OCI-LY1 (cell line): Measurements from ENCODE around the gene CENPE.

ENCODE experiments used
- CTCF ChIP-seq: fragments of 200-600 bp; sonication (generic), shearing (Covaris generic); IDR thresholded peaks from 2 replicates; pipeline ENCODE4 v1.5.1; 2017; ENCODE audit warnings: mild to moderate bottlenecking, antibody characterized with exemption, low read length, moderate library complexity, mixed read lengths
- EZH2 ChIP-seq: fragments of 200-600 bp; sonication (generic), shearing (Covaris generic); IDR thresholded peaks from 2 replicates; pipeline ENCODE4 v1.8.0; 2017; ENCODE audit warnings: borderline replicate concordance, mixed run types, mild to moderate bottlenecking, antibody characterized with exemption, low read length, moderate library complexity, mixed read lengths

GRCh38 chr4:103108542-103108941 lies 89.6 kb downstream of the CENPE start:
- TF ChIP-seq CTCF (no peak), EZH2 (no peak)
